Activated CD8-positive, alpha-beta memory T cell treated with anti-CD3 and anti-CD28 coated beads for 1 hour (primary cell): ENCODE measurements around the gene GALNS.
A peak's percentile ranks its signal among the peaks of the same experiment; 100 is the strongest.
"Not testable (repeated sequence)": the region's sequence is repeated elsewhere in the genome, so short reads cannot be mapped to it uniquely, and the experiment has no call there.

ENCODE experiments used
- DNase-seq, 2 donors: peaks; one replicate each; pipeline ENCODE4 v3.0.0-alpha.2; 2020; ENCODE audit warnings: low read depth in 1 of 2; ENCODE audit errors: extremely low read depth in 1 of 2

GALNS gene, protein sequence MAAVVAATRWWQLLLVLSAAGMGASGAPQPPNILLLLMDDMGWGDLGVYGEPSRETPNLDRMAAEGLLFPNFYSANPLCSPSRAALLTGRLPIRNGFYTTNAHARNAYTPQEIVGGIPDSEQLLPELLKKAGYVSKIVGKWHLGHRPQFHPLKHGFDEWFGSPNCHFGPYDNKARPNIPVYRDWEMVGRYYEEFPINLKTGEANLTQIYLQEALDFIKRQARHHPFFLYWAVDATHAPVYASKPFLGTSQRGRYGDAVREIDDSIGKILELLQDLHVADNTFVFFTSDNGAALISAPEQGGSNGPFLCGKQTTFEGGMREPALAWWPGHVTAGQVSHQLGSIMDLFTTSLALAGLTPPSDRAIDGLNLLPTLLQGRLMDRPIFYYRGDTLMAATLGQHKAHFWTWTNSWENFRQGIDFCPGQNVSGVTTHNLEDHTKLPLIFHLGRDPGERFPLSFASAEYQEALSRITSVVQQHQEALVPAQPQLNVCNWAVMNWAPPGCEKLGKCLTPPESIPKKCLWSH

DNA sequence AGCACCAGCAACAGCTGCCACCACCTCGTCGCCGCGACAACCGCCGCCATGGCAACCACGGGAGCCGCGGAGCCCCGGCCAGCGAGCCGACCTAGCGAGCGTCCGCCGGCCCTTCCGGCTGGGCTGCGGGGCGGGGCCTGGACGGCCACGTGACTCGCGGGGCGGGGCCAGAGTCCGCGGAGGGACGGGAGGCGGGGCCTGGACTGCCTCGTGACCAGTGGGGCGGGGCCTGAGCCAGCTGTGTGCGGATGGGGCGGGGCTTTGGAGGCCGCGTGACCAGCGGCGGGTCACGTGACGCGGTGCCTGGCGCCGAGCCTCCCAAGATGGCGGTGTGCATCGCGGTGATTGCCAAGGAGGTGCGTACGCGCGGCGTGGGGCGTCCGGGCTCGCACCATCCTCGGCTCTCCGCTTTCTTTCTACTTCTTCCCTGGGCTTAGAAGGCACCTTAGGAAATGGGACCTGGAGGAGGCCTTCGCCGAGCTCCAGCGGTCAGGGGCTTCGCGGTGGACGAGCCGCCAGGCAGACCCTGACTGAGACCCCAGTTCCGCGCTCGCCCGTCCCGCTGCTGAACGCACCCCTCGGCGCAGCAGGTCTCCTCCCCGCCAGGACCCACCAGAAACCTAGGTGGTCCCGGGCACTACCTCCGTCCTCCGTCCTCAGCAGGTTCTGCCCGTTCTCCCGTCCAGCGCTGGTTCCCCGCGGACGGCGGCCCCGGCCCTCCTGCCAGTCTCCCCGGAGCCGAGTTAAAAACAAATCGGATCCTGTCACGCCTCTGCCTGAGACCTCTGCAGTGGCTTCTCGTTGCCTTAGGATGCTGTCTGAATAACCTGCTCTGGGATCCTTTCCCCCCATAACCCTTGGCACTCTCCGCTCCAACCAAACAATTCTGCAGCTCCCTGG lies at the start of gene GALNS, which contains the start of gene TRAPPC2L:
TSS of gene GALNS (minus strand) at position 120 of the 900 bp plus-strand sequence. CDS start at position 50, 70 bp downstream.
TSS of gene TRAPPC2L (plus strand) at position 300 of the 900 bp plus-strand sequence. CDS start at position 324, 24 bp downstream.
- peak; percentile 95 to 99 for DNase-seq

DNA sequence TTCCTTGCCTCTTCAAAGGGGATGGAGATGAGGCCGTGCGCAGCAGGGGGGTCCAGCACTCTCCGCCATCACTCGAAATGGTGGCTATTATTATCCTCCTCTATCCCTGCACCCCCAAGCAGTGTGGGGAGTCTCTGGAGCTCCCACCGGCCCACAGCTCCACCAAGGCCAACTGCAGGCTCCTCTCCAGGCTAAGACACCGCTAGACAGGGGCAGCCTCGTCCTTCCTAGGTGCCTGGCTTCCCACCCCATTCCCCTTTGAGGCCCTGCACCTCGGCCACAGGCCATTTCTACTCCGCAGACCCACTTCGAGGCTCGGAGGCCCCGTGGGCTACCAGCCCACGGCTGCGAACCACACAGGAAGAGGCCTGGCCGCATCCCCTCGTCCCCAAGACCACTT lies 49.3 kb upstream of the GALNS start:
- no peak for DNase-seq

DNA sequence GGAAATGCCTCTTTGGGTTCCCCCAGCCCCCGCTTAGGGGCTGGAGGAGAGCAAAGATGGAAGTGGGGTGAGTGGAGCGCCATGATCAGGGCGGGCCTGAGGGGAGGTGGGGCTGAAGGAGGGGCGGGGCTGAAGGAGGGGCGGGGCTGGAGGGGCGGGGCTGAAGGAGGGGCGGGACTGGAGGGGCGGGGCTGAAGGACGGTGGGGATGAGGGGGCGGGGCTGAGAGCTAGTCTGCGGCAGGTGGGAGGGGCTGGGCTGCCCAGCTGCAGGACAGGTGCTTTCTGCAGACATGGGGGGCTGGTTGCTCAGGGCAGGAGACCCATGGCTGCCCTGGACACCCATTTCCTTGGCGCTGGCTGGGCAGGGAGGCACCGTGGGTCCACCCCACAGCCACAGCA lies 48.8 kb upstream of the GALNS start:
- no peak for DNase-seq

DNA sequence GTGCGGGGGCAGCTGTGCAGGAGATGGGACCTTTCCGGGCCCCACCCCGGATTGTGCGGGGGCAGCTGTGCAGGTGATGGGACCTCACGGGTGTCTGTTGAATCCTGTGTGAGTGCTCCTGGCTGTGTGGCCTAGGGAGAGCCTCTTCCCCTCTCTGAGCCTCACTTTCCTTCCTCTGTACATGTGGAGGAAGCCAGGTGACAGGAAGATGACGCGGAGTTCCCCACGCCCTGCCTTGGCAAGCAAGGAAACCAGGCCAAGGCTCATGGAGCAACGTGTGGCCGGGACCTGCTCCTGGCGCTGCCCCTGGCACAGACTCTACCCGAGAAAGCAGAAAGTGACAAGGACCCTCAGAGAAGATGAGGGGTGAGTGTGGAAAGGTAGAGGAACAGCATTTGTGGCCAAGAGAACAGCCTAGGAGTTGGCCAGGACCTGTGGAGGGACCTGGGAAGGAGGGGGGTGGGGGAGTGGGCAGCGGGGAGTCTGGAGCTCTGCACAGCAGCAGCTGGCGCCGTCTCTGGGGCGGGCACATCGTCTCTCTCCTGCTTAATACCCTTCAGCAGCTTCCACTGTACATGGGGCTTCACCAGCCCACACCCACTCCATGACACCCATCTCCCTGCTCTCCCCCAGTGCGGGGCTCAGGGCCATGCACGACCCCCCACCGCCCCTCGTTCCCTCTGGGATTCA lies 48.1 kb upstream of the GALNS start:
- no peak for DNase-seq

DNA sequence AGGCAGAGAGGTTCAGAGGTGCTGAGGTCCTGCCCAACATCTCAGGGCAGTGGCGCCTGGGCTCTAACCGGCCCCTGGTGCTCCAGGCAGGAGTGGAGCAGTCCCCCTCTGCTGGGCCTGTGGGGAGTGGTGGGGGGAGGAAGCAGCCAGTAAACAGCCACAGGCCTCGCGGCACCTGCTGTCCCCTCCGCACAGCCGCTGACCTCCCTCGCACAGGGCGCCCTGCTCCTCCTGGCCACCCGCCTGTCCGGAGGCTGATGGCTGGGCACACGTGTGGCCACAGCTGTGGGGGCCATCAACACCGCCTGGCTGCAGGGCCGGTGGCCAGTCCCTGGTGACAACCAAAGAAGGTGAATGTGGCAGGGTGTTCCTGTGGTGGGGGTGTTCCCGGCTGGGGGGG lies 46.5 kb upstream of the GALNS start:
- DNase-seq: no peak

DNA sequence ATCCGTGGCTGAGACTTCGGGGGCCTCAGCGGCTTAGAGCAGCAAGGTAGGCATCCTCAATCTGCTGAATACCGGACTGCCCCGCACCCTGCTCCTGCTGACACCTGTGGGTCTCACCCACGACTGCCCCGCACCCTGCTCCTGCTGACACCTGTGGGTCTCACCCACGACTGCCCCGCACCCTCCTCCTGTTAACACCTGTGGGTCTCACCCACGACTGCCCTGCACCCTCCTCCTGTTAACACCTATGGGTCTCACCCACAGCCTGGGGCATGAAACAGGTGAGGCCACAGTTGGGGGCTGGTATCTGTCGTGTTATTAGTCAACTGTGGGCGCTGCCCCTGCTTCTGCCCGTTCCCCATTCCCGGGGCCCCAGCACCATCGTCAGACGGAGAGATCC lies 46.0 kb upstream of the GALNS start:
- no peak for DNase-seq

DNA sequence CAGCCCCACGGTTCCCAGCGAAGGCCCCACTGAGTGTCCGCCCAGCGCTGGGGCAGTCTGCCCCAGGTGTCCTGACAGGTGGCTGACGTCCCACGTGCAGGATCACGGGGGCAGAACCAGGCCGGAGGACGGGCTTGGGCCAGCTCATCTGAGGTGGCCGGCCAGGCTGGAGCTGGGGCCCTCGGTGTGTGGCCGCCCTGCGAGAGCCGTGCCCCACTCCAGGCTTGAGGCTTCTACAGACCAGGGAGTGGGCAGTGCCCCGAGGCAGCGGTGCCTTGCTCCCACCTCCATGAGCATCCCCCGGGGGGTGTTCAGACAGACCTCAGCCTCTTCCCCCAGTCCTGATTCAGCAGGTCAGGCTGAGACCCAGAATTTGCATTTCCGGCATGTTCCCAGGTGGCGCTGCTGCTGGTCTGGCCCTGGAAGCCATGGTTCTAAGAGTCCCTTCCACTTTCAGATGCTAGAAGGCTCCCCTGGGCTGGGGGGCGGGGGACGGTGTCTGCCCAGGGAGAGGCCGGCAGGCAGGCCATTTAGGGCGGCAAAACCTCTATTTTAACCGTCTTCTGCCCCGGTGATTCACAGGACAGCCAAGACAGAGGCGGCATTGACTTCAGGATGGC lies 45.1 kb upstream of the GALNS start:
- no peak for DNase-seq

DNA sequence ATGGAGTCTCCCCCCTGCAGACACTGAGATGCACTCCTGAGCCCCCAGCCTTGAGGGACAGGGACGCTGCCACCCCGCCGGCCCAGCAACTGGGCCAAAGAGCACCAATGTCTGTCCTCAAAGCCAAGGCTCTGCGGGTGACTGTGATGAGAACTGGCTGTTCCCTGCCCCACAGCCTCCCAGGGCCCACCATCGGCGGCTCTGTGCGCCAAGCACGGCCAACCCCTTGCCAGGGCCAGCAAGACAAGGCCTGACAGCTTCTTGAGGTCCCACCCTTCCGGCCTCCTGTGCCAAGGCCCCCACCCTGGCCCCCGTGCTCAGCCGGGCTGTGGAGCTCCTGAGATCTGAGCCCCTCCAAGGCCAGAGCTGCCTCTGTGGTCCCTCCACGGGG lies 43.9 kb upstream of the GALNS start:
- DNase-seq: no peak

DNA sequence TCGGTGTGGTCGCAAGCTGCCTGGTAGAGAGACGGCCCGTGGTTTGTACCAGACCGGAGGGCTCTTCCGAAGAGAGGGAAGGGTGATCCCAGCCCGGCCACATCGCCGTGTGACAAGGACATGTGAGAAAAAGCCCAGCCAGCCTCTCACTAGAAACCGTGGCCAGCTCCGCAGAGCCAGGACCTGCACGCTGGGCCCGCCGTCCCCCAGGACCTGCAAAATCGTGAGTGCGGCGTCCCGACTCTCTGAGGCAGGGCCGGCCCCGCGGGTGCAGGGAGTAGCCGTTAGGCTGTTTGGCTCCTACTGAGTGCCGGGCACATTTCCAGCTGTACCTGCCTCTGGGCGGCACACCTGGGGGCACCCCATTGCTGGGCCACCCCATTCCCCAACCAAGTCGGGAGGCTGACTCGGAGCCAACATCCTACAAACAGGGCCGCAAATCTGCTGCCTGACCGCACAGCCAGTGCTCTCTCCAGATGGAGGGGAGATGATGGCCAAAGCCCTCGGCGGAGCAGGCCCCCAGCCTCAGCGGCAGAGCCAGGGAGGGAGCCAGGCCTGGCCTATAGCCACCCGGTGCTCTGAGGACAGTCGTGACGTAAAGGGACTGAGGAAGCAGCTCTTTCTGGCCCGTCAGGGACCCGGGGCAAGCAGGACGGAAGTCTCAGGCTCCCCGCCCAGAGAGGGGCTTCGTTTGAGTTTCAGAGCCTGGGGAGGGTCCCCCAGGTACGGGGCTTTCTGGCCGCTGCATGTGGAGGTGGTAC lies 43.3 kb upstream of the GALNS start:
- no peak for DNase-seq

DNA sequence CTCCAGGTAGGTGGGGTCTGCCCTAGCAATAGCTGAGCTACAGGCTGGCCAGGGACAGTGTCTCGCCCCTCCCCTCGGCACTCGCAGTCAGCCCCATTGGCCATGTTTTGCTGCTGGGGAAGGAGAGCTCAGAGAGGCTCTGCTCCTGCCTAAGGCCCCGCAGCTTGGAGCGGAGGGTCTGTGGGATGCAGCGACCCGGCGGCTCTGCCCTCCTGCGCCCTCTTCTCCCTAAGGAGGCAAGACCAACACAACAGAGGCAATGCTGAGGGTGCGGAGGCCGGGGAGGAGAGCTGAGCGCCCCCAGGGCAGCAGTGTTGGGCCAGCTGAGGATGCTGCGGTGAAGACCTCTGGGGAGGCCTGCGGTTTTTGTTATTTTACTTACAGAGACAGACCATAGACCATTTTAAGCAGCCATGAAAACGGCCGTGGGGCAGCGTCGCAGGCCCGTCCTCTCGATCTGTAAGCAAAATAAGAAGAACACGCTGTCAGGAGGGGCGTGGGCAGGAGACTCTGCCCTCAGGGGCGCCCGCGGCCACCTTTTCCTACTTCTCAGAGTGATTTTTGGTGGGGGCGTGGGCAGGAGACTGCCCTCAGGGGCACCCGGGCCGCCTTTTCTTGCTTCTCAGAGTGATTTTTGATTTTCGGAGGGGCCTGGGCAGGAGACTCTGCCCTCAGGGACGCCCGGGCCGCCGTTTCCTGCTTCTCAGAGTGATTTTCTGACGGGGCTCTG lies 41.1 kb upstream of the GALNS start:
- no peak for DNase-seq

DNA sequence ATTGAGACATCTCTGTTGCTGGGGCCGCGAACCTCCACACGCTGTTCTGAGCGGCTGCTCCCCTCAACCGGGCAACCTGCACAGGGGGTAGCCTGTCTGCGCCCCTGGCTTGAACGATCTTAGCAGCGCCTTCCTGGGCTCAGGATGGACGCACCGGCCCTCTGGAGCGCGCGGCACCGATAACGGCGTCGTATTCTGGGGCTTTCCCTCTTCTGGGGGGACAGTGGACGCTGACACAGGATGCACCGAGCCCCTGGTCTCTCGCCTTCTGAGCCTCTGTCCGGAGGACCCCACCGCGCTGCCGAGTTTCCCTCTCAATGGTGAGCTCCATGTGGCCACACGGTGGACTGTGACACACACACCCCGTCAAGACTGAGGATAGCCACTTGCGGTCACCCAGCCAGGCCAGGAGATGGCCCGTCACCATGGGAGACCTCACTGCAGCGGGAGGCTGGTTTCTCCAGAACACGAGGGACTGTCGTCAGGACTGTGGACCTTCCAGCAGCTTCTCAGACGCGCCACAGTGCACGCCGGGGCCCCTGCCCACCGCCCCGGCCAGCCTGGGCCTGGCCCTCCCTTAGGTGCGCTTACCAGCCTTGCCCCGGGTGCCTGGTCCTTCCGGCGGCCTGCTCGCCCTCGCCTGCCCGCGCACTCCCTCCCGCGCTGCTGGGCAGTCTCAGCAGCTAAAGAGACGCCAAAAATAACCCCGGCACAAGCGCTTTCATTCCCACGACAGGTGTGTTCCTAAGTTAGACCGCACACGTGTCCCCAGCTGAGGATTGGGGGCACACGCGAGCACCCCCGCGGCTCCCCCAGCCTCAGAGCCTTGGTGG lies 39.7 kb upstream of the GALNS start:
- no peak for DNase-seq

DNA sequence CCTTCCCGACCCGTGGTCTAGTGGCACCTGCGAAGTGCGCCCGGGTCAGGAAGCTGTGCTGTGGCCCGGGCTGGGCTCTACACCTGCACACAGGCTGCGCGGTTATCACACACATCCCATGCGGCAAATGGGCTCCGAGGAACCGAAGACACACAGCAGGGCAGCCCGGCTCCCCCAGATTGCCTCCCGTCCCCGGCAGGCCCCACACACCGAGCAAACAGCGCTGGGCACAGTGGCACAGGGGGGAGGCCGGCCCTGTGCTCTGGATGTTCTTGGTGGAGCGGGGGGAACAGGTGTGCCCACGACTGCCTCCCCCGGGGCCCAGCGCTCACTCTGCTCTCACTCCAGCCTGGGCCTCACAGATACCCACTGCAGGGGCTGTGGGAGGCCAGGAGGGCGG lies 38.6 kb upstream of the GALNS start:
- no peak for DNase-seq

DNA sequence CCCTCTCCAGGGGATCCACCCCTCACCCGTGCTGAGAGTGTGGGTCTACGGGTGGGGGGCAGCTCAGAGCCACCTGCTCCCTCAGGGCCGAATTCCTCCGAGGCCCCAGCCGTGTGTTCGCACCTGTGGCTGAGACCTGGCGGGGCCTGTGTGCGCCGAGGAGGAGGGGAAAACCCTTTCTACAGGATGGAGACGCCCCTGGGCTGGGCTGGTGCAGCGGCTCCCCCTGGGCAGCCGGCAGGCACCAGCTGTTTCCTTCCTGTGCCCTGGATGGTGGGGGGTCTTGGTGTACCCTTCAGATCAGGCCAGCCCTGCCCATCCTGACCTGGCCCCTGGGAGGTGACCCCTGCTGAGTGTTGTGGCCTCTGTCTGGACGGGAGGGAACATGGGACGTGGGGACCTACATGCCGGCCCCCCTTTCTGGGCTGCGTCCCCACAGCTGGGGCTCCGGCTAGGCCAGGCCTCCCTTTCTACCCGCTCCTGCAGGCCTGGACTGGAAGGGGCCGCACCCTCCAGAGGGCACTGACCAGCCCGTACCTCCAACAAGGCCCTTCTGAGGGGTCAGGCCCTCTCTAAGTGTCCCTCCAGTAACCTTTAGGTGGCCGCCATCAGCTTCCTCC lies 38.0 kb upstream of the GALNS start:
- no peak for DNase-seq

DNA sequence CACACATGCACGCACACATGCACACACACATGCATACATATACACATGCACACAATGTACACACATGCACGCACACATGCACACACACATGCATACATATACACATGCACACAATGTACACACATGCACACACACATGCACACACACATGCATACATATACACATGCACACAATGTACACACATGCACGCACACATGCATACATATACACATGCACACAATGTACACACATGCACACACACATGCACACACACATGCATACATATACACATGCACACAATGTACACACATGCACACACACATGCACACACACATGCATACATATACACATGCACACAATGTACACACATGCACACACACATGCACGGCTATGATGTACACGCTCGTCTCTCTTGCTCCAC lies 37.5 kb upstream of the GALNS start:
- not testable (repeated sequence) for DNase-seq

DNA sequence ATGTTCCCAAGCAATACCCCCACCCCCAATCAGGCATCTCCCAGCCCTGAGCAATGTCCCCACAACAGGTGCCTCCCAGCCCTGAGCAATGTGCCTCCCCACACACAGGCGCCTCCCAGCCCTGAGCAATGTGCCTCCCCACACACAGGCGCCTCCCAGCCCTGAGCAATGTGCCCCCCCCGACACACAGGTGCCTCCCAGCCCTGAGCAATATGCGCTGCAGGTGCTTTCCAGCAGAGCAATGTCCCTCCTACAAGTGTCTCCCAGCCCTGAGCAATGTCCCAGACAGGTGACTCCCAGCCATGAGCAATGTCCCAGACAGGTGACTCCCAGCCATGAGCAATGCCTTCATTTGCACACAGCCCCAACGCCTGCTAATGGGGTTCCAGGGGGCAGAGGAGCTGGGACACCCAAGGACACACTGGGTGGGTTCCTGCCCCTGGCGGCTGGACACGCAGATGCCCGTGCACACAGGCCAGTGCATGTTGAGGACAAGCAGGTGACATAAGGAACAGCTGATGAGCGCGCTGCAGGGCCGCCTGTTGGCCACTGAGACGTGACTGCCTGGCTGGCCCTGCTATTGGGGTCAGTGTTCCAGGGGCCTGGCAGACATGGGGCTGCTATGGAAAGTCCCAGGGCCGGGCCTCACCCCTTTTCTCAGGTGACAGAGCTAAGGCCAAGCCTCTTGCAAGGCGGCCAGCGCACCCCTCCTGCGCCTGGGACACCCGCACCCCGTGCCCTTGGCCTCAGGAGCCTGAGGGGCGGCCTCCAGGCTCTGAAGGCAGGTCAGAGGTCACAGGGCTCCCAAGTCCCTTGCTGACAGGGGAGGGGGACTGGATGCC lies 36.6 kb upstream of the GALNS start:
- DNase-seq: no peak

DNA sequence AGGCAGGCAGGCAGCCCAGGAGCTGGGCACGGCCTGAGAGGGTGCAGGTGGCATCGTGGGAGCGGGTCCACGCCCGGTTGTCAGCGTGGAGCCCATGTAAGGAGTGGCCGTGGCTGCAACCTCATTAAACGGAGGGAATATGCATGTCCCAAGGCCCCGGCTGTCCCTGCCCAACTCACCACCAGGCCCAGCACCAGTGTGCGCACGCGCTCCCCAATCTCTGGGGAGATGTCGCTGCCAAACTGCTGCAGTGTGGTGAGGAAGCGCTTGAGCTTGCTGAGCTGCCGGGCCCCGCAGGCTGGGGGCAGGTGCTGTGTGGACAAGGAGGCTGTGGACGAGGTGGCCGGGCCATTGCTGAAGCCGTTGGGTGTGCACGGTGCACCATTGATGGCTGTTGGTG lies 35.3 kb upstream of the GALNS start:
- DNase-seq: no peak

DNA sequence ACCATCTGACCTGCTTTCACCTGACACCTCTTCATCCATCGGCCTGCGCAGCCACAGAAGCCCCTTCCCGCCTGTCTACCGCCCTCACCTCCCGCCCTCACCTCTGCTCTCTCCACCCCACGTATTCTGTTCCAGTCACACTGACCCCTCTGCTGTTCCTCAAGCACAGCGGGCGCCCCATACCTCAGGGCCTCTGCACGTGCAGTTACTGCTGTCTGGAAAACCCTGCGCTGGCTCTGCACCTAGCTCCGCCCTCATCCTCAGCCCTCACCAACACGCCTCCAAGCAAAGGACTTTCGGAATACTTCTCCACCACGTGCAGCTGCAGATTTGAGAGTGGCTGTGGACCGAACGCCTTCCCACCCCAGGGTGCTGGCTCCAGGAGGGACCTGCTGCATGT lies 34.3 kb upstream of the GALNS start:
- DNase-seq: no peak
